NCI-H1694 treated with DMSO at 0.1 percent for 48 hours (cell line): Measurements from ENCODE around the gene SLC36A1.
"Not testable (repeated sequence)": the region's sequence is repeated elsewhere in the genome, so short reads cannot be mapped to it uniquely, and the experiment has no call there.

Experiments
- DNase-seq: peaks from one replicate; lab custom pipeline; 2025; lab: John Stamatoyannopoulos, UW

SLC36A1 gene

DNA sequence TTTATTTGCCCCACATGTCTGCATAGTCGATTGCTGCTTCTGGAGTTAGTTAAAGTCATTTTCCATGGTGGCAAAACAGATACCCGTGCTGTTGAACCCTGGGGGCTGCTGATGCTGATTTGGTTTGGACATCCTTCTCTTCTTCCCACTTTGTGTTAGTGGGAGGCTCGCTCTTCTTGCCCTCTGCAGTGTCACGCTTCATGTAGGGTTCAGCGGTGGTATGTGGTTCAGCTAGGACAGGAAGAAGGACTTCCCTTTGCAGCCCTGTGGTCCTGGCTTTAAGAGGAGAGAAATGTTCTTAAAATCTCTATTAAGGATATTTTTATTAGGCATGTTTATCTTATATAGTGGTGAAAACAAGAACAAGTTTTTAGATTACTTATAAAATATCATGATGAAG is 36.2 kb downstream of the SLC36A1 start:
- DNase-seq: no peak

DNA sequence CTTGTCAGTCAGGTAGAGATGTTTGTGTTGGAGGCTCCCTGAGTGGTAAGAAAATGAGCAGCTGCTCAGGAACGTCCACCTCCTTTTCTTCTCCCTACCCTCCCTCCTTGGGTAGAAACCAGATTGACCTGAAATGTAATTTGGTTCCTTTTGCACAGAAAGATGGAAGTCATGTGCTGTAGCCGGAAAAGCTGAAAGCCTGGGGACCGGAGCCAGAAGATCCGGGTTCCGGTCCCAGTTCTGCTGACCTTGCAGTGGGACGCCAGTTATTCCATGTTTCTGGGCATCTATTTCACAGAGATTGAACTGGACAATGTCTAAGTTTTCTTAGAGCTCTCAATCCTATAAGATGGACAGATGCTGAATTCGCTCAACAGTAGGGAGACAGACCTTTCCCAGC is 40.1 kb downstream of the SLC36A1 start:
- DNase-seq: no peak

DNA sequence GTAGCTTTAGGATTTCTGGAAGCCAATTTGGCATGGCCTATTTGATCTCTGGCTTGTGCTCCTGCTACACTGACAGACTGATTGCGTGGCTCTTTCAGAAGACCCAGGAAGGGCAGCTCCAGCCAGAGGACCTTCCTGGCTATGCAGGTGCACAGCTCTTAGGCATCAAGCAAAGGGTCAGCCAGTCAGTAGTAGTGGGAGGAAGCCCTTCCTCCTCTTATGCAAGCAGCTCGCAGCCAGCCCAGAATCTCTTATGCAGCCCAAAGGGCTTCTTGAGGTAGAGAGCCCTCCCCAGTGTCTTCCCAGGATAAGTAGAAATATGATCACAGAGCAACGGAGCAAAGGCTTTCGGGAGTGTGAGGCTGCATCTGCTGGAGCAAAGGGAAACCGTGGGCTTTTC is 43.2 kb downstream of the SLC36A1 start:
- DNase-seq: no peak

- no peak for DNase-seq
Observed at GRCh38 chr5:151491062-151491461, 43.7 kb downstream of the SLC36A1 start.

GRCh38 chr5:151492729-151493128 is 45.3 kb downstream of the SLC36A1 start:
- no peak for DNase-seq

GRCh38 chr5:151493665-151494064 is 46.3 kb downstream of the SLC36A1 start:
- no peak for DNase-seq

GRCh38 chr5:151495320-151495719 is 47.9 kb downstream of the SLC36A1 start:
- DNase-seq: no peak

- DNase-seq: no peak
Observed at GRCh38 chr5:151496041-151496484, 48.7 kb downstream of the SLC36A1 start.

- peak; percentile 36 for DNase-seq
Observed at GRCh38 chr5:151497391-151498002, 50.1 kb downstream of the SLC36A1 start.

DNA sequence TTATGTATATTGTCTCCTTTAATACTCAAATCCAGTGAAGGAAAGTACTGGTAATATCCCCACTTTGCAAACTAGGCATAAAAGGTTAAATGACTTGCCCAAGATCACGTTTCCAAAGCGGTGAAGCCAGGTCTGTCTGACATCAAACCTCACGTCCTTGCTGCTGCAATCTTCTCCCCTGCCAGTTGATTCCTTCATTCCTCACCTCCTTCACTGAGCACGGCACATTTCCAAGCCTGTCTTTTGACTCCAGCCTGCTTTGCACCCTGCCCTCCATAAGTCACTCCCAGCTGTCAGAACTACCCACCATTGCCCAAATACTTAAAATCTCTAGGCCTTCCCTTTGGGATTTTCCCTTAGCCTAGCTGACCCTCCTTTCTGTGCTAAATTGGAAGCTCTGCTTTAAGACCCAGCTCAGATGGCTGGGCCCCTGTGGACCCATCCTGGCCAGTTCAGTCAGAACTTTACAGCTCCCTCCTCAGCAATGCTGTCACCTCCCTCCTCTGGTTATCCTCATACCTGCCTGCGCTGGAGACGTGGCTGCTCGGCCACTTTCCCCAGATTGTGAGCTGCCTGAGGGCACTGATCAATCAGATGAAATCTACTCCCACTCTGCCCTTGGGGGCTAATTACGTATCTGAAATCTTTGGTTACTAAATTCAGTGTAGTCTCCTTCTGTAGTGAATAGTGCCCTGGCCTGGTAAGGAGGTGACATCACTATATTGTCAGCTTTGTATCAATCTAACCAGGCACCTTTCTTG is 51.2 kb downstream of the SLC36A1 start:
- no peak for DNase-seq

DNA sequence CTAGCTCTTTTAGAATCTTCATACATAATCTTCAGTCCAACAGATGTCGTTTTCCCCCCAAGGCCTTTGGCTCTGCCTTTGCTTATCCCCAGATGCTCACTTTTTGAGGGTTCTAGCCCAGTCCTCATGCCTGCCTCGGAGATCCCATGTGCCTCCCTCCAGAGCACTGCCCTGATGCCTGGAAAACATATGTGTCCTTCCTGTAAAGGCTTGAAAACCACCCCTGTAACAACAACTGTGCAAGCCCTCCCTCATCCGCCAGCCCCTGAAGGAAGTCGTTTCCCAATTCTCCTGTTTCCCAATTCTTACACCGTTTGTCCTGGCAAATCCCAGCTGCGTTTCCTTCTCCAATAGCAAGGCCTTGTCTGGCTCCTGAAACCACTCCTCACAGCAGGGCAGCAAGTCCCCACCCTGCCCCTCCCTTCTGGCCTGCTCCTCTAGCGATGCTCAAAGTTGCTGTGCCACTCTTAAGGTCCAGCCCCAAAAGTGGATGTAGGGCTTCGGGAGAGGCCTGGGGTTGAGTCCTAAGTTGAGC is 52.2 kb downstream of the SLC36A1 start:
- no peak for DNase-seq

GRCh38 chr5:151504006-151504405 is 56.6 kb downstream of the SLC36A1 start:
- no peak for DNase-seq

- not testable (repeated sequence) for DNase-seq
Observed at GRCh38 chr5:151508308-151508707, 60.9 kb downstream of the SLC36A1 start.

DNA sequence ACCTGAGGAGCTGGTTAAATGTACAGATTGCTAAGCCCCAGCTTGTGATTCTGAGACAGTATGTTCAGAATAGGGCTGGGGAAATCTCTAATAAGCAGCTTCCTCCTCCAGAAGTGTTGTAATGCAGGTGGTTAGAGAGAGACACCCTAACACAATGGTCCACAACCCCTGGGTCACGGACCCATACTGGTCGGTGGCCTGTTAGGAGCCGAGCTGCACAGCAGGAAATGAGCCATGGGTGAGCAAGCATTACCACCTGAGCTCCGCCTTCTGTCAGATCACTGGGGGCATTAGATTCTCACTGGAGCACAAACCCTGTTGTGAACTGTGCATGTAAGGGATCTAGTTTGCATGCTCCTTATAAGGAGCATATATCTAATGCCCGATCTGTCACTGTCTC is 61.8 kb downstream of the SLC36A1 start:
- no peak for DNase-seq

DNA sequence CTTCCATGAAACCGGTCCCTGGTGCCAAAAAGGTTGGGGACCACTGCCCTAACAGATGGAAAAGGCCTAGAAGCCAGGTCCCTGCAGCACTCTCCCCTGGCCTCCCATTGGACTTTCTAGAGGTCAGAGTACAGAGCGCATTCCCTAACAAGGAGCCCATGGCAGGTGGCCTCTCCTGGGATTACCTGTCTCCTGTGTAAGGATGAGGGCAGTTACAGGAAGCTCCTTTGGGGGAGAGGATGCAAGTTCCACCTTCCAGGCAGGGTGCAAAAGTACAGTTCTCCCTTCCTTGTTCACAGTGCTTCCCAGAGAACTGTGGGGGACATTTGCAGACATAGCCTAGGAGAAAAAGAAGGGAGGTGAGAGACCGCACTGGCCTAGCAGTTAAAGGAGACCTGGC is 62.4 kb downstream of the SLC36A1 start:
- no peak for DNase-seq

GRCh38 chr5:151517122-151517920 is 69.9 kb downstream of the SLC36A1 start:
- DNase-seq: no peak

GRCh38 chr5:151520294-151520693 is 72.9 kb downstream of the SLC36A1 start:
- no peak for DNase-seq

GRCh38 chr5:151522226-151522625 is 74.8 kb downstream of the SLC36A1 start:
- DNase-seq: no peak

DNA sequence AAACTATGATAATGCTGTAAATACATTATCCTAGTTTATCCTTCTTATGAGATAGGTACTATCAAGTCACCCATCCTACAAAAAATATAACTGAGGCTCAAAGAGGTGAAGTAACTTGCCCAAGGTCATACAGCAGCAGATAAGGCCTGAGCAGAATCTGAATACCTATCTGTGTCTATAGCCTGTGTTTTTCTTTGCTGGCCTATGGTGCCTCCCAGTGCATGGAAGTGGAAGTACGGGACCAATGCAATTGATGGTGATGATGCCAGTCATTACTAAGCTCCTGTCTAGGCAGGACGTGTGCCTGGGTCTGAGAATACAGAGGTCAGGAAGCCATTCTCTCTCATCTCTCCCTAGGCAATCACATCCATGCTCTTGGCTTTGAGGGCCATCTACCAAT is 75.9 kb downstream of the SLC36A1 start:
- peak; percentile 36 for DNase-seq

GRCh38 chr5:151528153-151528552 is 80.8 kb downstream of the SLC36A1 start:
- no peak for DNase-seq

DNA sequence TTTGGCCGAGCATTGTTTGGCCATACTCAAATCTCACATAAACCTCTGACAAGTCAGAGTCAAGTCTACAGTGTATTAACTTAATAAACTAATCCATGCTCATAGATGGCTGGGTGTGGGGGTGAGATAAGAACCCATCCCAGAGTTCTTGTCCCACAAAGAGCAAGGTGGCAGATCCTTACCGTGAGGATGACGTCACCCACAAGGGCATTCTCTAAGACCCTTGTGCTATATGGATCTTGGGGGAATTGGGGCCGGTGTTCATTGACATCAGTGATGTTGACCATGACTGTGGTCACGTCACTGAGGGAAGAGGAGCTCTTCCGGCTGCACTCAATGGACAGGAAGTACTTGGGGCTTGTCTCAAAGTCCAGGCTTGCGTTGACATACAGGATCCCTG is 81.6 kb downstream of the SLC36A1 start:
- DNase-seq: no peak

- no peak for DNase-seq
Observed at GRCh38 chr5:151531581-151531980, 84.2 kb downstream of the SLC36A1 start.

- DNase-seq: no peak
Observed at GRCh38 chr5:151532416-151532815, 85.0 kb downstream of the SLC36A1 start.
